Panc1 (cell line): ENCODE results near the gene PUDP. TPM values are rescaled to one million over a fixed set of nuclear protein-coding genes. Genes with fewer than 3 reads are reported as not detected.

ENCODE experiments used
- ATAC-seq: fragments of 200-7000 bp; cut with Tn5 transposase; 2 replicates; pipeline ENCODE4 v1.9.1; 2020; ENCODE audit warnings: mild to moderate bottlenecking, moderate library complexity
- BruUV-seq: library from RNA; stranded (reverse); fragments of 400-500 nt; replicated peaks from 2 replicates; lab custom pipeline; 2021; lab: Mats Ljungman, UMichigan
- CTCF ChIA-PET: fragments of 300-600 bp; sonication (Branson Sonifier 250); formaldehyde crosslinking; loops from one replicate; lab custom pipeline; 2022; ENCODE audit warnings: antibody characterized with exemption; lab: Charles Lee
- POLR2A ChIA-PET: fragments of 300-600 bp; sonication (Branson Sonifier 250); formaldehyde crosslinking; loops from one replicate; lab custom pipeline; 2022; ENCODE audit warnings: antibody characterized with exemption; lab: Charles Lee
- DNase-seq: peaks from one replicate; pipeline ENCODE4 v3.0.0-alpha.2; 2010; ENCODE audit warnings: low read depth, low spot score
- H3K27ac ChIP-seq: 2 replicates; pipeline ENCODE4 v1.5.1; 2011; ENCODE audit warnings: mild to moderate bottlenecking, low read length, inconsistent platforms
- H3K27me3 ChIP-seq: fragments of 200-500 bp; sonication (Bioruptor generic); 2 replicates; pipeline ENCODE4 v1.6.0; 2014; ENCODE audit warnings: low read length, inconsistent platforms; ENCODE audit not compliant: control insufficient read depth, insufficient read depth
- H3K36me3 ChIP-seq: fragments of 200-500 bp; sonication (Bioruptor generic); 2 replicates; pipeline ENCODE4 v1.5.1; 2014; ENCODE audit warnings: inconsistent platforms, mild to moderate bottlenecking, low read length, moderate library complexity; ENCODE audit not compliant: control insufficient read depth, insufficient read depth
- H3K4me1 ChIP-seq: 2 replicates; pipeline ENCODE4 v1.5.1; 2011; ENCODE audit warnings: inconsistent platforms, mild to moderate bottlenecking, low read length, moderate library complexity; ENCODE audit not compliant: control insufficient read depth, insufficient read depth
- H3K4me3 ChIP-seq, 2 experiments: 2 replicates each; pipeline ENCODE4 v1.5.1; 2011 to 2012; ENCODE audit warnings: low read depth in 2 of 2, low read length in 2 of 2, mild to moderate bottlenecking in 2 of 2, inconsistent platforms in 1 of 2, moderate library complexity in 1 of 2
- H3K9me3 ChIP-seq: fragments of 200-500 bp; sonication (Bioruptor generic); 2 replicates; pipeline ENCODE4 v1.5.1; 2014; ENCODE audit warnings: low read depth, mild to moderate bottlenecking, inconsistent platforms, low read length, moderate library complexity; ENCODE audit not compliant: control insufficient read depth, insufficient read depth
- POLR2AphosphoS5 ChIP-seq: IDR thresholded peaks from 2 replicates; pipeline ENCODE4 v1.6.1; 2012; ENCODE audit warnings: mild to moderate bottlenecking, low read depth, low read length, moderate library complexity
- SIN3A ChIP-seq: IDR thresholded peaks from 2 replicates; pipeline ENCODE4 v1.6.1; 2012; ENCODE audit warnings: low read depth, mild to moderate bottlenecking, low read length, moderate library complexity, borderline replicate concordance; ENCODE audit not compliant: insufficient read depth
- TCF7L2 ChIP-seq: IDR thresholded peaks from 2 replicates; pipeline ENCODE4 v1.6.1; 2011; ENCODE audit warnings: mild to moderate bottlenecking, low read depth, low read length, inconsistent platforms
- in situ Hi-C: cut with HindIII; loops from 2 replicates; pipeline ENCODE4 v1.10.0; 2016; ENCODE audit warnings: low sequenced_read_pairs, low pct_unique_long_range_greater_than_20kb
- intact Hi-C: fragments of 100-400 bp; cut with micrococcal nuclease; formaldehyde crosslinking; loops from one replicate; pipeline ENCODE4 v1.10.0; 2022; ENCODE audit not compliant: unreplicated experiment
- total RNA-seq: library from RNA; stranded (reverse); gene quantifications from one replicate; pipeline ENCODE4 v1.2.1, GENCODE V29; 2021; ENCODE audit not compliant: unreplicated experiment
- TF ChIP-seq, protein P1 (sequence below), 2 experiments: IDR thresholded peaks; 2 replicates each; pipeline ENCODE4 v1.6.1; 2011 to 2012; ENCODE audit warnings: low read depth in 2 of 2, control low read depth in 1 of 2, low read length in 1 of 2, mild to moderate bottlenecking in 1 of 2, moderate library complexity in 1 of 2; ENCODE audit not compliant: insufficient read depth in 1 of 2
- TF ChIP-seq, protein P2 (sequence below): fragments of 450-650 bp; IDR thresholded peaks from 2 replicates; pipeline ENCODE4 v1.5.1; 2017; ENCODE audit warnings: mild to moderate bottlenecking

The PUDP gene
- total RNA-seq, 1 experiment from 2014 or later, result 14.2 TPM

DNA sequence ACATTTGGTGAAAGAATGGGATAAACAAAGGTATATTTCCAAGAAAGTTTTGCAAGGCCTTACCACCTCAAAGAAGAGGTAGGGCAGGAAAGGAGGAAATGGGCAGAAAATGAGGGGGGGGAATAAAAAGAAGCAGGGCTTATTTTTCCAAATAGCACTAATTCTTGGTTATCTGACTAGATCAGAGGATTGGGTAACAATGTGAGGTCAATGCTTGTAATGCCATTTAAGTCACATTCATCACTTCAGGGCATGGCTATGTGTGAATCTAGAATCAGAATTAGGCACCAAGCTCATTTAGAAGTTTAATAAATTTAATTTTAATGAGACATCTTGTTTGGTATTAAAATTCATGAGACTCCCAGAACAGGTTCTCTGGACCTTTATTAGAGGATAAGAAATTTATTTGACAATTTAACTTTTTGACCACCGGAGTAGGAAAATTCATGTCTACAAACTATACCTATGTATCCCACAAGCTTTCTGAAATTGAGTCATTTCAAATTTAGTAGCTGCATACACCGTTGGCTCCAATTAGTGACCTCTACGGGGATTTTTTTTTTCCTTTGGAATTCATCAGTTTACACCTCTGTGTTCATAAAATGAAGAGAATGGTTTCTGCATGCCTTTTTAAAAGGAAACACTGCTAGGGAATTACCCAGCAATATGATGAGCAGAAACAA, 1.8 kb downstream of the PUDP start:
- BruUV-seq, result TSS peak; percentile 59
- Histone ChIP-seq H3K27me3 (no peaks in the 10 kb centered on the region), H3K27ac (no peak overlapping the region), H3K9me3 (no peaks in the 10 kb centered on the region), H3K4me1 (no peaks in the 10 kb centered on the region), H3K36me3 (no peaks in the 10 kb centered on the region), H3K4me3 (no peak overlapping the region)
- intact Hi-C loops, result no loop called here
- POLR2A ChIA-PET, result no interaction called here
- in situ Hi-C loops, result no loop called here
- CTCF ChIA-PET, result interaction anchor here (0.6 kb wide), 1 partner anchor 35 kb away, joined by 5 read pairs; no protein-coding TSS in a partner anchor
- ATAC-seq (no peak), DNase-seq (no peak)
- TF ChIP-seq SIN3A, result no peak
- no peak for TF ChIP-seq POLR2AphosphoS5
- no peak for TF ChIP-seq TCF7L2
- TF ChIP-seq, protein P1, sequence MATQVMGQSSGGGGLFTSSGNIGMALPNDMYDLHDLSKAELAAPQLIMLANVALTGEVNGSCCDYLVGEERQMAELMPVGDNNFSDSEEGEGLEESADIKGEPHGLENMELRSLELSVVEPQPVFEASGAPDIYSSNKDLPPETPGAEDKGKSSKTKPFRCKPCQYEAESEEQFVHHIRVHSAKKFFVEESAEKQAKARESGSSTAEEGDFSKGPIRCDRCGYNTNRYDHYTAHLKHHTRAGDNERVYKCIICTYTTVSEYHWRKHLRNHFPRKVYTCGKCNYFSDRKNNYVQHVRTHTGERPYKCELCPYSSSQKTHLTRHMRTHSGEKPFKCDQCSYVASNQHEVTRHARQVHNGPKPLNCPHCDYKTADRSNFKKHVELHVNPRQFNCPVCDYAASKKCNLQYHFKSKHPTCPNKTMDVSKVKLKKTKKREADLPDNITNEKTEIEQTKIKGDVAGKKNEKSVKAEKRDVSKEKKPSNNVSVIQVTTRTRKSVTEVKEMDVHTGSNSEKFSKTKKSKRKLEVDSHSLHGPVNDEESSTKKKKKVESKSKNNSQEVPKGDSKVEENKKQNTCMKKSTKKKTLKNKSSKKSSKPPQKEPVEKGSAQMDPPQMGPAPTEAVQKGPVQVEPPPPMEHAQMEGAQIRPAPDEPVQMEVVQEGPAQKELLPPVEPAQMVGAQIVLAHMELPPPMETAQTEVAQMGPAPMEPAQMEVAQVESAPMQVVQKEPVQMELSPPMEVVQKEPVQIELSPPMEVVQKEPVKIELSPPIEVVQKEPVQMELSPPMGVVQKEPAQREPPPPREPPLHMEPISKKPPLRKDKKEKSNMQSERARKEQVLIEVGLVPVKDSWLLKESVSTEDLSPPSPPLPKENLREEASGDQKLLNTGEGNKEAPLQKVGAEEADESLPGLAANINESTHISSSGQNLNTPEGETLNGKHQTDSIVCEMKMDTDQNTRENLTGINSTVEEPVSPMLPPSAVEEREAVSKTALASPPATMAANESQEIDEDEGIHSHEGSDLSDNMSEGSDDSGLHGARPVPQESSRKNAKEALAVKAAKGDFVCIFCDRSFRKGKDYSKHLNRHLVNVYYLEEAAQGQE (IDR thresholded peaks at IDR 0.05; ENCODE audit: insufficient read depth in 1 of 2, low read depth in 2 of 2, low read length in 1 of 2), result no peak
- TF ChIP-seq, protein P2, sequence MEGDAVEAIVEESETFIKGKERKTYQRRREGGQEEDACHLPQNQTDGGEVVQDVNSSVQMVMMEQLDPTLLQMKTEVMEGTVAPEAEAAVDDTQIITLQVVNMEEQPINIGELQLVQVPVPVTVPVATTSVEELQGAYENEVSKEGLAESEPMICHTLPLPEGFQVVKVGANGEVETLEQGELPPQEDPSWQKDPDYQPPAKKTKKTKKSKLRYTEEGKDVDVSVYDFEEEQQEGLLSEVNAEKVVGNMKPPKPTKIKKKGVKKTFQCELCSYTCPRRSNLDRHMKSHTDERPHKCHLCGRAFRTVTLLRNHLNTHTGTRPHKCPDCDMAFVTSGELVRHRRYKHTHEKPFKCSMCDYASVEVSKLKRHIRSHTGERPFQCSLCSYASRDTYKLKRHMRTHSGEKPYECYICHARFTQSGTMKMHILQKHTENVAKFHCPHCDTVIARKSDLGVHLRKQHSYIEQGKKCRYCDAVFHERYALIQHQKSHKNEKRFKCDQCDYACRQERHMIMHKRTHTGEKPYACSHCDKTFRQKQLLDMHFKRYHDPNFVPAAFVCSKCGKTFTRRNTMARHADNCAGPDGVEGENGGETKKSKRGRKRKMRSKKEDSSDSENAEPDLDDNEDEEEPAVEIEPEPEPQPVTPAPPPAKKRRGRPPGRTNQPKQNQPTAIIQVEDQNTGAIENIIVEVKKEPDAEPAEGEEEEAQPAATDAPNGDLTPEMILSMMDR, result no peak

DNA sequence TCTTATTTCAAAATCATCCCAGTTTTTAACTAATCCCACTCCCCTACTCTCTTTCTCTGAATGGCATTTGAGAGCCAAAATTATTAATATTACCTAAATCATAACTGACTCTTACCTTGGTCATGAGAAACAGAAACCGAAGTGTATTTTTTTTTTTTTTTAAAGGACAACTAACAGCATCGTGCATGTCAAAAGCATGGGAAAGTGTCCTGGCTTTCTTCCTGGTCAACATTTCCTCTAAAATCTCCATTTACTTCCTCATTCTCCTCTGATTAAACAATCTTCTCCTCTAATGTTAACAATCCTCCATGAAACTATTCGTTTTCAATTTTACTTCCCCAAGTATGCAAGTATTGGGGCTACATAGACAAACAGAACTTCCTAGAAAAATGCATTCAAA, 2.5 kb downstream of the PUDP start:
- no peak for TF ChIP-seq SIN3A
- TF ChIP-seq TCF7L2, result no peak
- Histone ChIP-seq H3K27me3 (no peaks in the 10 kb centered on the region), H3K4me1 (no peaks in the 10 kb centered on the region), H3K36me3 (no peaks in the 10 kb centered on the region), H3K4me3 (no peak overlapping the region), H3K27ac (no peak overlapping the region), H3K9me3 (no peaks in the 10 kb centered on the region)
- POLR2A ChIA-PET, result no interaction called here
- in situ Hi-C loops (no loop called here), intact Hi-C loops (no loop called here)
- BruUV-seq, result no TSS peak
- CTCF ChIA-PET, result no interaction called here
- ATAC-seq (no peak), DNase-seq (no peak)

DNA sequence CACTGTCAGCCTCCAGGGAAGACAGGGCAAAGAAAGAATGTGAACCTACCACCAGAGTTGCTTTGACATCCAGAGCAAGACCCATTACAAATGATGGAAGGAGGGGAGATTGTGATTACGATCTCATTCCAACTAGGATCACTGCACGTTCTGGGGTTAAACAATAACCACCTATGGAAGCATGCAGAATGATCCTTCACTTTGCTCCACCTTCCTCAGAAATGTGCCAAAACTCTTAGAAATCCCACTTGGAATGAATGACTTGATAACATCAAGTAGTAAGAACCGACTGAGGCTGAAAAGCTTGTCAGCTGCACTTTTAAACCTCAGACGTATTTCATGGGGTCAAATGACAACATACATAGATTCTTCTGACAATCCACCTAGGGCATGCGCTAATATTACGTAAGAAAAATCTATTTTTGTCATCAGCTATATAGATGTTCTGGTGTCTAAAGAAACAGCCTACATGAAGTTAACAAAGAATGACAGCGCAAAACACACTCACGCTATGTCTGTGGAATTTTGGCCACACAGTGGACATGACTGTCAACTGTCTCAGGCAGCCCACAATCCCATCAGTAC, 3.9 kb downstream of the PUDP start:
- H3K4me3 ChIP-seq, result no peak overlapping the region
- ATAC-seq, result no peak
- H3K27ac ChIP-seq, result no peak overlapping the region
- no peak for DNase-seq
- in situ Hi-C loops, result no loop called here
- ChIA-PET POLR2A (no interaction called here), CTCF (no interaction called here)
- H3K9me3 ChIP-seq, result no peaks in the 10 kb centered on the region
- intact Hi-C loops, result no loop called here
- H3K27me3 ChIP-seq, result no peaks in the 10 kb centered on the region
- no peak for TF ChIP-seq POLR2AphosphoS5
- TF ChIP-seq, protein P2, result no peak
- no peak for TF ChIP-seq TCF7L2
- TF ChIP-seq, protein P1 (IDR thresholded peaks at IDR 0.05; ENCODE audit: insufficient read depth in 1 of 2, low read depth in 2 of 2, low read length in 1 of 2), result no peak
- no TSS peak for BruUV-seq
- no peaks in the 10 kb centered on the region for H3K4me1 ChIP-seq
- H3K36me3 ChIP-seq, result no peaks in the 10 kb centered on the region
